Measurements from ENCODE around the gene SLCO2A1.

SLCO2A1 gene

GRCh38 chr3:133894353-133895207 lies 135.1 kb downstream of the SLCO2A1 start:
- DNase-seq = no peak

- no peak for DNase-seq
Measured at GRCh38 chr3:133893683-133894352, 135.9 kb downstream of the SLCO2A1 start.

GRCh38 chr3:133892541-133893231 lies 137.0 kb downstream of the SLCO2A1 start:
- no peak for DNase-seq

GRCh38 chr3:133891662-133892378 lies 137.9 kb downstream of the SLCO2A1 start:
- no peak for DNase-seq

GRCh38 chr3:133890972-133891644 lies 138.6 kb downstream of the SLCO2A1 start:
- no peak for DNase-seq

GRCh38 chr3:133890037-133890436 lies 139.7 kb downstream of the SLCO2A1 start:
- no peak for DNase-seq

- DNase-seq = no peak
Measured at GRCh38 chr3:133888726-133889340, 140.9 kb downstream of the SLCO2A1 start.

GRCh38 chr3:133887803-133888703 lies 141.7 kb downstream of the SLCO2A1 start:
- no peak for DNase-seq

GRCh38 chr3:133887074-133887802 lies 142.5 kb downstream of the SLCO2A1 start:
- no peak for DNase-seq

GRCh38 chr3:133886031-133886722 lies 143.5 kb downstream of the SLCO2A1 start:
- no peak for DNase-seq

- DNase-seq = no peak
Measured at GRCh38 chr3:133884887-133885711, 144.6 kb downstream of the SLCO2A1 start.

GRCh38 chr3:133884054-133884886 lies 145.5 kb downstream of the SLCO2A1 start:
- DNase-seq = no peak

GRCh38 chr3:133883641-133884040 lies 146.1 kb downstream of the SLCO2A1 start:
- no peak for DNase-seq

- DNase-seq = no peak
Measured at GRCh38 chr3:133882986-133883586, 146.6 kb downstream of the SLCO2A1 start.

- DNase-seq = no peak
Measured at GRCh38 chr3:133881939-133882825, 147.5 kb downstream of the SLCO2A1 start.

- no peak for DNase-seq
Measured at GRCh38 chr3:133881492-133881891, 148.2 kb downstream of the SLCO2A1 start.

Measured in CD4-positive, alpha-beta T cell treated with Interleukin-15 for 1 hour (primary cell).